ENCODE data around the gene CHRM5.
"Not testable (repeated sequence)": the region's sequence is repeated elsewhere in the genome, so short reads cannot be mapped to it uniquely, and the experiment has no call there.

The CHRM5 gene

GRCh38 chr15:33994005-33994615 is 25.8 kb downstream of the CHRM5 start:
- DNase-seq = no peak

- DNase-seq = not testable (repeated sequence)
These were observed 27.4 kb downstream of the CHRM5 start for GRCh38 chr15:33995666-33996065.

- DNase-seq = no peak
These were observed 33.2 kb downstream of the CHRM5 start for GRCh38 chr15:34001536-34001935.

- no peak for DNase-seq
These were observed 38.1 kb downstream of the CHRM5 start for GRCh38 chr15:34006381-34006780.

- no peak for DNase-seq
These were observed 41.4 kb downstream of the CHRM5 start for GRCh38 chr15:34009656-34010055.

- no peak for DNase-seq
These were observed 42.6 kb downstream of the CHRM5 start for GRCh38 chr15:34010921-34011320.

- DNase-seq = no peak
These were observed 43.2 kb downstream of the CHRM5 start for GRCh38 chr15:34011481-34011880.

GRCh38 chr15:34012461-34013028 is 44.2 kb downstream of the CHRM5 start:
- DNase-seq = no peak

GRCh38 chr15:34013746-34014145 is 45.4 kb downstream of the CHRM5 start:
- DNase-seq = no peak

GRCh38 chr15:34014556-34014955 is 46.3 kb downstream of the CHRM5 start:
- DNase-seq = no peak

- no peak for DNase-seq
These were observed 49.8 kb downstream of the CHRM5 start for GRCh38 chr15:34018021-34018645.

- DNase-seq = not testable (repeated sequence)
These were observed 50.4 kb downstream of the CHRM5 start for GRCh38 chr15:34018738-34019137.

- DNase-seq = no peak
These were observed 51.2 kb downstream of the CHRM5 start for GRCh38 chr15:34019369-34019990.

- DNase-seq = no peak
These were observed 55.6 kb downstream of the CHRM5 start for GRCh38 chr15:34023907-34024306.

GRCh38 chr15:34025252-34025651 is 57.0 kb downstream of the CHRM5 start:
- DNase-seq = no peak

- DNase-seq = no peak
These were observed 59.3 kb downstream of the CHRM5 start for GRCh38 chr15:34027606-34028005.

- DNase-seq = no peak
These were observed 63.9 kb downstream of the CHRM5 start for GRCh38 chr15:34031987-34032760.

- DNase-seq = peak; percentile 55
These were observed 70.0 kb downstream of the CHRM5 start for GRCh38 chr15:34038023-34038870.

GRCh38 chr15:34038871-34039789 is 70.8 kb downstream of the CHRM5 start, which contains the start of gene AVEN:
Gene AVEN (minus strand): TSS chr15:34039204. CDS start chr15:34039046, 158 bp downstream.
- DNase-seq = peak; percentile 5

- DNase-seq = peak; percentile 21
These were observed 71.5 kb downstream of the CHRM5 start for GRCh38 chr15:34039790-34040113.

GRCh38 chr15:34043391-34043790 is 75.1 kb downstream of the CHRM5 start:
- DNase-seq = no peak
